ENCODE data around the gene ADNP.

ADNP gene

DNA sequence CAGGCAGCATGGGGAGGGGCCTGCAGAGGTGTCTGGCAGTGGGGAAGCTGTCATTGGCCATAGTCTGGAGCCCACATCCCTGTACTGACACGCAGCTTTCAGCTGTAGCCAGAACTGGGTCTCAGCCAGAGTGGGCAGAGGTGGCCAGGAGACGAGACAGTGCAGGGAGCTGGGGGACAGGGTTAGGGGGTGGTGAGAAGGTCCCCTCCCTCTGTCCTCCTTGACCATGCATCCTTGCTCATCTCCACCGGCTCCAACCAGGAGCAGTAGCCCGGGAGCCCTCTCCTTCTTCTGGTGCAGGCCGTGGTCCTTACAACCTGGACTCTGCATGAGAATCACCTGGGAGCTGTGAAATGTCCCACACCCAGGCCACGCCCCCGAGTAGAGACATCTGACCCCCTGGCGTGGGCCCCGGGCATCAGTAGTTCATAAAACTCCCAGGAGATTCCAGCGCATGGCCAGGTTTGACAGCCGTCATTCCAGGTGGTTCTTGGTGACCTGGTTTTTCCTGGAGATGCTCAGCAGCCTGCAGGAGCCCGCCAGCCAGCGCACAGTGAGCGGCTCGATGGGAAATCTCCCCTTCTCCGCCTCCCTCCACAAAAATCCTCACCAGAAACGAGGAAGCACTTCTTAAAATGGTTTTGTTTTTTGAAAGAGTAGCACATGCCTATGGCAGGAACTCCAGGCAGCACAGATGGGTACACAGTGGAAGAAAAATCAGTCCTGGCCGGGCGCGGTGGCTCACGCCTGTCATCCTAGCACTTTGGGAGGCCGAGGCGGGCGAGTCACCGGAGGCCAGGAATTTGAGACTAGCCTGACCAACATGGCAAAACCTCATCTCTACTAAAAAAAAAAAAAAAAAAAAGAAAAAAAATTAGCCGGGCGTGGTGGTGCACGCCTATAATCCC lies 56.2 kb downstream of the ADNP start:
- Mint-ChIP-seq H3K9me3 (no peaks in the 10 kb centered on the region), H3K27ac (no peak overlapping the region), H3K27me3 (no peaks in the 10 kb centered on the region), H3K36me3 (peaks cover 36% of the 10 kb centered on the region), H3K4me3 (no peak overlapping the region), H3K4me1 (peaks cover 13% of the 10 kb centered on the region)
- no peak for ATAC-seq

GRCh38 chr20:50874111-50874757 lies 57.0 kb downstream of the ADNP start:
- H3K36me3 Mint-ChIP-seq = peaks cover 30% of the 10 kb centered on the region
- H3K4me3 Mint-ChIP-seq = no peak overlapping the region
- H3K27me3 Mint-ChIP-seq = no peaks in the 10 kb centered on the region
- no peaks in the 10 kb centered on the region for H3K9me3 Mint-ChIP-seq
- peak overlapping the region; percentile 63 for H3K27ac Mint-ChIP-seq
- no peak for ATAC-seq
- peaks cover 13% of the 10 kb centered on the region for H3K4me1 Mint-ChIP-seq

- no peak for ATAC-seq
- Mint-ChIP-seq H3K27ac (peak overlapping the region; percentile 63), H3K36me3 (peaks cover 30% of the 10 kb centered on the region), H3K9me3 (no peaks in the 10 kb centered on the region), H3K4me1 (peaks cover 17% of the 10 kb centered on the region), H3K27me3 (no peaks in the 10 kb centered on the region), H3K4me3 (no peak overlapping the region)
These were observed 57.7 kb downstream of the ADNP start for GRCh38 chr20:50873585-50873984.

DNA sequence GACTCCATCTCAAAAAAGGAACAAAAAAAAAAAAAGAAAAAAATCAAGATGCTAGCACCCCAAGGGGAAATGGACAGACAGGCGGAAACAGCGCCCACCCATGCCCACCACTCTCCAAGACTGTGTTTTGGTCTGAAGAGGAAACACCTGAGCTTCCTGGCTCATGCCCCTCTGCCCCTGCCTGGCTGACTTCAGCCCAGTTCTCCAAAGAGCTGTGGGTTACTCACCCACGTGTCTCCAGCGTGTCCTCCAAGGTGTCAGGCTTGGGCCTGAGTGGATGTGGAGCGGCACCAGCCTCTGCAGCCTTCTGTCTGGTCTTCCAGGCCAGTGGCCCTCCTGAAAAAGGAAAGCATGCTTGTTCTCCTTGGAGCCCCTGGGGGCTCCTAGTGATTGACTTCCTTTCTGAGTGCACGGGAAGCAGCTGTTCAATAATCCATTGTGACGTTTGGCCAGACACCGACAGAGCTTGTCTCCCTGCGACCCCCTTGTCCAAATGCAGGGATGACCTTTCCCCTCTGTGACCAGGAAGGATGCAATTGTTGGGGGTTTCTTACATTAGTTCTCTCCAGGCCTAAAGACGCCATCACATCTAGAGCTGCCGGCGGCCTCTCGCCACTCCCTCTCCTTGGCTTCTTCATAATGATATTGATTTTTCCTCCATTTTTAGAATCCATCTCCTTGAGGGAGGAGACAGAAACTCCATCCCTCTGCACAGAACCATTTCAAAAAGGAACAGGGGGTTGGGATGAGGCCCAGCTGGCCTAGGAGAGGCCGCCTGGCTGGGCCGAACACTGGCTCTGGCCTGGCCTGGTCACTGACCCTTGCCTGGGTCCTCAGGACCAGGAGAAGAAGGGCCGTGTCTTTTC lies 58.4 kb downstream of the ADNP start:
- Mint-ChIP-seq H3K27me3 (no peaks in the 10 kb centered on the region), H3K9me3 (no peaks in the 10 kb centered on the region), H3K4me3 (no peak overlapping the region), H3K36me3 (peaks cover 30% of the 10 kb centered on the region), H3K4me1 (peaks cover 23% of the 10 kb centered on the region), H3K27ac (peak overlapping the region; percentile 63)
- ATAC-seq = no peak

DNA sequence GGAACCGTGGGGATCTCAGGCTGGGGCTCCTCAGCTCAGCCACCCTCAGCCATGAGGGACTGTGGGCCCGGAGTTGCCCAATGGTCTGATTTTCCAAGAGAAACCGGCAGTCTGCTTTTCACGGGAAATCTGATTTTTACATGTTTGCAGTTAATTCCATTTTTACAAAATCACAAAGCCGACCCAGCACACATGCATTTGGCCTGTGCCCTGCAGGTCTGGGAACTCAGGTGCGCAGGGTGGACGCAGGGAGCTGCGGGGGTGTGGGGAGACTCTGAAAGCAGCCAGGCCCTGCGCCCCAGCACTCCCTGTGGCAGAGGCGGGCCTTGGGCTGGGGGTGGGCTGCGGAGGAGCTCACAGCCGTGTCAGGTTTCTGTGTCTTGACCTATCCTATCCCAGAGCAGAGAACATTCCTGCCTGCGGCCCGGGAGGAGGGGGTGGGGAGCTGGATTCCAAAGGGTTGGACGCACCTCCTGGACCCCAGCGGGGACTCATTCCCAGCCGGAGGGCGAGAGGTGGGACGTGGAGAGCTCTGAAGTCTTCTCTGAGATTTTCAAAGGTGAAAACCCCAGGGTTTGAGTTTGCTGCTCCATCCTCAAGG lies 60.6 kb downstream of the ADNP start:
- H3K4me1 Mint-ChIP-seq = peaks cover 23% of the 10 kb centered on the region
- no peak overlapping the region for H3K4me3 Mint-ChIP-seq
- H3K27me3 Mint-ChIP-seq = no peaks in the 10 kb centered on the region
- ATAC-seq = no peak
- H3K27ac Mint-ChIP-seq = peak overlapping the region; percentile 63
- H3K36me3 Mint-ChIP-seq = peaks cover 11% of the 10 kb centered on the region
- H3K9me3 Mint-ChIP-seq = no peaks in the 10 kb centered on the region

DNA sequence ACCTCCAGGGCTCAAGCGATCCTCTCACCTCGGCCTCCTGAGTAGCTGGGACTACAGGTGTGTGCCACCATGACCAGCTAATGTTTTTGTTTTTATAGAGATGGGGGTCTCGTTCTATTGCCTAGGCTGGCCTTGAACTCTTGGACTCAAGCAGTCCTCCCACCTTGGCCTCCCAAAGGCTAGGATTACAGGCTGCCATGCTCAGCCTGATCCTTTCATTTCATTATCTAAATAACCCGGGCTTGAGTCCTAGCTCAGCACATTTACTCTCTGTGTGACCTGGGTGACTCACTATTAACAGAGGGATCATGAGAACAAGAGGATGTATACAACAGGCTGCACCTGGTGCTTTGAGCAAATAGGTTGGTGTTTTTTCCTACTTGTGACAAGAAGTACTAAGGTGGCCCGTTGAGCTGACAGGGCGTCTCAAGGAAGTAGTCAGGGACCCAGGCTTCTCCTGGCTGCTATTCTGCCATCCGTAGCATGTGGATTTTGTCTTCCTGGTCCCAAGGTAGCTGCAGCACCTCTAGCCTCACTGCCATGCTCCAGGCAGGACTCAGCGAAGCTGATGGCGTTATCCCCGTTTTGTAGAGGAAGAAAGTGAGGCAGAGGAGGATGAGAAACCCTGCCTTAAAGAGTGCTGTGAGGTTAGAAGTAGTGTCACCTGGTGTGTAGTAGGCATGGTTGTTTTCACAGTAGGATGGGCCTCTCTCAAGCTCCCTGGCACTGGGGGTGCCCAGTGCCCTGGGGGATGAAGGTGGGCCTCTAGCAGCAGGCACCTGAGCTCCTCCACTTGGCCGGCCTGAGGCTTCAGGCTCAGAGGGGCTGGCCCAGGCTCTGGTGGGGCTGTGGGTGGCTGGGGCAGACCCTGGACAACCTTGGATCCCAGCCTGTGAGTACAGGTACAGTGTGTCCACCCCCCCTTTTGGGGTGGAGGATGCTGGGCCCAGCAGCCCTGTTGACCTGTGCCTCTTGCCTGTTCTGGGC lies 62.4 kb downstream of the ADNP start:
- Mint-ChIP-seq H3K4me3 (no peak overlapping the region), H3K9me3 (no peaks in the 10 kb centered on the region), H3K4me1 (peaks cover 23% of the 10 kb centered on the region), H3K36me3 (peaks cover 8% of the 10 kb centered on the region), H3K27me3 (no peaks in the 10 kb centered on the region), H3K27ac (peak overlapping the region; percentile 51)
- no peak for ATAC-seq

GRCh38 chr20:50867805-50868204 lies 63.4 kb downstream of the ADNP start:
- H3K4me3 Mint-ChIP-seq = no peak overlapping the region
- peaks cover 5% of the 10 kb centered on the region for H3K36me3 Mint-ChIP-seq
- no peaks in the 10 kb centered on the region for H3K27me3 Mint-ChIP-seq
- H3K27ac Mint-ChIP-seq = peak overlapping the region; percentile 51
- no peaks in the 10 kb centered on the region for H3K9me3 Mint-ChIP-seq
- ATAC-seq = no peak
- H3K4me1 Mint-ChIP-seq = peaks cover 23% of the 10 kb centered on the region

DNA sequence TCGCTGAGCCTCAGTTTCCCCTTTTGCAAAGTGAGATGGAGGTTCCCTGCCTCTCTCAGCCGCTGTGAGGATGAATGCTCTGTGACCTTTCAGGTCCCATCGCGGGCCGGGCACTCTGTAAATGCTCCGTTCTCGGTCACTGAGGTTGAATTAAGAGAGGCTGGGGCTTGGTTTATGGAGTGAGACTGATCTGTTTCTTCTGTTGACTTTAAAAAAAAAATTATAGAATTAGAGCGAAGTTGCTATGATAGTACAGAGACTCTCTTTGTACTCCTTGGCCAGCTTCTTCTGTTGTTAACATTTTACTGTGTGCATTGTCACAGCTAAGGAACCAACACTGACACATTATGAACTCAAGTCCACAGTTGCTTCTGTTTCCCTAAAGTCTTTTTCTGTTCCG lies 64.4 kb downstream of the ADNP start:
- H3K27ac Mint-ChIP-seq = no peak overlapping the region
- H3K36me3 Mint-ChIP-seq = peaks cover 11% of the 10 kb centered on the region
- ATAC-seq = no peak
- no peak overlapping the region for H3K4me3 Mint-ChIP-seq
- H3K9me3 Mint-ChIP-seq = no peaks in the 10 kb centered on the region
- peaks cover 28% of the 10 kb centered on the region for H3K4me1 Mint-ChIP-seq
- no peaks in the 10 kb centered on the region for H3K27me3 Mint-ChIP-seq

- H3K4me3 Mint-ChIP-seq = no peak overlapping the region
- no peaks in the 10 kb centered on the region for H3K27me3 Mint-ChIP-seq
- H3K36me3 Mint-ChIP-seq = peaks cover 12% of the 10 kb centered on the region
- no peak overlapping the region for H3K27ac Mint-ChIP-seq
- peaks cover 22% of the 10 kb centered on the region for H3K4me1 Mint-ChIP-seq
- no peaks in the 10 kb centered on the region for H3K9me3 Mint-ChIP-seq
- ATAC-seq = no peak
These were observed 65.1 kb downstream of the ADNP start for GRCh38 chr20:50866036-50866685.

DNA sequence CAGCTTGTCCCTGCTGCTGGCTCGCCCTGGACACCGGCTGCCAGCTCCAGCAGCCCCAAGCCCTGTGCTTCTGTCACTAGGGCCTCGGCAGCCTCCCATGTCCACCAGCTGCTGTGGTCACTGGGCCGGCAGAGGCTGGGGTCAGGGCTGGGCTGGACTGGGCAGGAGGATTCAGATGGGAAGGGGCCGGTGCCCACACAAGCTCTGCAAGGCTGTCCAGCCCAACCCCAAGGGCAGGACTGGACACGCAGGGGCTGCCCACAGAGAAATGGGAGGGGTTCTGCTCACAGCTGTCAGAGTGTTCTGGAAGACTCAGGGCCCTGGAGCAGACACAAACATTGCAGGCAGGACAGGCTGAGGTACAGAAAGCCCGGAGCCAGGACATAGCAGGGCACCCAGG lies 65.6 kb downstream of the ADNP start:
- Mint-ChIP-seq H3K36me3 (peaks cover 12% of the 10 kb centered on the region), H3K9me3 (no peaks in the 10 kb centered on the region), H3K27me3 (no peaks in the 10 kb centered on the region), H3K27ac (no peak overlapping the region), H3K4me1 (peaks cover 18% of the 10 kb centered on the region), H3K4me3 (no peak overlapping the region)
- ATAC-seq = no peak

DNA sequence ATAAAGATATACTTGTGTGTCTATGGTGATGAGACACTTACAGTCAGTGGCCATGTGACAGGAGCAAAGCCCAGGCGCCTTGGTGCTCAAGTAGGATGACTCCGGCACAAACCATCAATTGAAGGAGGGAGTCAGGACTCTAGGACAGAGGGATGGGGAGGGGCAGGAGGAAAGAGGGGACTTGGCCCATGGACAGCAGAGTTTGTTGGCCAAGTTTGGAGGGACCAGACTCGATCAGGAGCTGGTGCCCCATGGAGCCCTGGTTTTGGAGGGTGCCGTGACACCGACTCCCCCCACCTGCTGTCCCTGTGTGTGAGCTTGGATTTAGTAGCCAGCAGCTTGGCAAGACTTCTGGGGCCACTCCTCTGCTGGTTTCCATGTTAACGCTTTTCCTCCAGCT lies 66.1 kb downstream of the ADNP start:
- H3K36me3 Mint-ChIP-seq = peaks cover 12% of the 10 kb centered on the region
- H3K9me3 Mint-ChIP-seq = no peaks in the 10 kb centered on the region
- H3K4me3 Mint-ChIP-seq = no peak overlapping the region
- H3K27ac Mint-ChIP-seq = no peak overlapping the region
- peaks cover 18% of the 10 kb centered on the region for H3K4me1 Mint-ChIP-seq
- no peak for ATAC-seq
- H3K27me3 Mint-ChIP-seq = no peaks in the 10 kb centered on the region

DNA sequence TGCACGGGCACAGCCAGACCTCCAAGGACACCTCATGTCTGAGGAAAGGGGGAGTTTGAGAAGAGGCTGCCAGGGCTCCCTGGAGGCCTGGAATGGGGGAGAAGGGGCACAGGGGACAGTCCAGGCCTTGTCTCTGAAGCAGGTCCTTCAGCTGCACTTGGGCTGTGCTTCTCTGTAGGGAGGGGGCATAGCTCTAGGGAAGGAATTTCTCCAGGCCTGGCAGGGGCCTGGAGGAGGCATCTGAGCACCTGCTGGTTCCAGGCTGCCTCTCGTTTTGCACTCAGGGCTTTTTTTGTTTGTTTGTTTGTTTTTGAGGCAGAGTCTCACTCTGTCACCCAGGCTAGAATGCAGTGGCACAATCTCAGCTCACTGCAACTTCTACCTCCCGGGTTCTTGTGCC lies 68.7 kb downstream of the ADNP start:
- Mint-ChIP-seq H3K4me1 (peaks cover 24% of the 10 kb centered on the region), H3K9me3 (no peaks in the 10 kb centered on the region), H3K27me3 (no peaks in the 10 kb centered on the region), H3K4me3 (no peak overlapping the region), H3K27ac (peak overlapping the region; percentile 6), H3K36me3 (peaks cover 27% of the 10 kb centered on the region)
- no peak for ATAC-seq

GRCh38 chr20:50861012-50861411 lies 70.2 kb downstream of the ADNP start:
- peaks cover 27% of the 10 kb centered on the region for H3K36me3 Mint-ChIP-seq
- H3K4me1 Mint-ChIP-seq = peaks cover 24% of the 10 kb centered on the region
- no peak overlapping the region for H3K27ac Mint-ChIP-seq
- no peak for ATAC-seq
- no peaks in the 10 kb centered on the region for H3K27me3 Mint-ChIP-seq
- no peak overlapping the region for H3K4me3 Mint-ChIP-seq
- no peaks in the 10 kb centered on the region for H3K9me3 Mint-ChIP-seq

DNA sequence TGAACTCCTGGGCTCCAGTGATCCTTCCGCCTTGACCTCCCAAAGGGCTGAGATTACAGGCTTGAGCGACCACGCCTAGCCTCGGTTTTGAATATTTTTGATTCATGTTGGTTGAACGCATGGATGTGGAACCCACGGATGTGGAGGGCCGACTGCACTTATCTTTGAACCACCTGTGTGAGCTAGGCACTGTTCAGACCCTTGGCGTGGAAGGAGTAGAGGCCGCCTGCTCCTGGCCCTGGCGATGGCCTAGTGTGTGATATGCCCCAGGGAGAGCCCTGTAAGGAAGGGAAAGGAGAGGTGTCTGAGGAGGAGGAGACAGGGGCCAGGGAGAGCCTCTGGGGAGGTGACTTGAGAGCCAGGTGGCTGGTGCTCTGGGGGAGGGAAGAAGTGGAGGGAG lies 72.1 kb downstream of the ADNP start:
- no peak for ATAC-seq
- peaks cover 35% of the 10 kb centered on the region for H3K4me1 Mint-ChIP-seq
- peak overlapping the region; percentile 82 for H3K27ac Mint-ChIP-seq
- no peaks in the 10 kb centered on the region for H3K9me3 Mint-ChIP-seq
- H3K36me3 Mint-ChIP-seq = peaks cover 40% of the 10 kb centered on the region
- H3K4me3 Mint-ChIP-seq = no peak overlapping the region
- no peaks in the 10 kb centered on the region for H3K27me3 Mint-ChIP-seq

Data from stimulated activated memory B cell treated with anti-CD40 and anti-IgM and Interleukin-4, amounts not matched to agents 10 μg/mL and 1 μg/mL and 100 μg/mL, for 72 hours (primary cell).